PFSK-1 (cell line): Measurements from ENCODE around the gene SMAD2.

Experiments
- POLR2AphosphoS5 ChIP-seq: IDR thresholded peaks from 2 replicates; pipeline ENCODE4 v1.6.1; 2012; ENCODE audit warnings: low read depth, mild to moderate bottlenecking, control low read depth, low read length, moderate library complexity
- TF ChIP-seq, protein P1 (sequence below), 2 experiments: IDR thresholded peaks; 2 replicates each; pipeline versions ENCODE4 v1.6.1 to v1.8.0; 2011 to 2012; ENCODE audit warnings: low read depth in 2 of 2, low read length in 2 of 2, control low read depth in 1 of 2, inconsistent platforms in 1 of 2, mild to moderate bottlenecking in 1 of 2, moderate library complexity in 1 of 2; ENCODE audit not compliant: insufficient read depth in 1 of 2

DNA sequence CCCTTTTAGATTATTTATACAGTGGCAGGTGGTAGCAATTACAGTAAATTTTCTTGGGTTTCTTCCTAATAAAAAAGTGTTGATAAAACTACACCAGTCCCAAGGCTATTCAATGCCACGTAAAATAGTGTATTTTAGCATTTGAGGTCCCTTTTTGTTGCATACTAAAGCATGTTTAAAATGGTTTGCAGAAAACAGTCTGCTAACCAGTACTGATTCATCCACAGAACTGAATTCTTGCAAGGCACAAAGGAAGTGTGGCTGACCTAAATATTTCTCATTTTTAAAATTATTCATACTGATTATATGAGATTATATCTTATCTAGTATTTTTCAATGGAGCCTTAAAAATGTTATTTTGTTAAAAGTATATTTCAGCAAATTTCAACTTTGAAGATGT is 98.1 kb downstream of the SMAD2 start:
- TF ChIP-seq, protein P1, sequence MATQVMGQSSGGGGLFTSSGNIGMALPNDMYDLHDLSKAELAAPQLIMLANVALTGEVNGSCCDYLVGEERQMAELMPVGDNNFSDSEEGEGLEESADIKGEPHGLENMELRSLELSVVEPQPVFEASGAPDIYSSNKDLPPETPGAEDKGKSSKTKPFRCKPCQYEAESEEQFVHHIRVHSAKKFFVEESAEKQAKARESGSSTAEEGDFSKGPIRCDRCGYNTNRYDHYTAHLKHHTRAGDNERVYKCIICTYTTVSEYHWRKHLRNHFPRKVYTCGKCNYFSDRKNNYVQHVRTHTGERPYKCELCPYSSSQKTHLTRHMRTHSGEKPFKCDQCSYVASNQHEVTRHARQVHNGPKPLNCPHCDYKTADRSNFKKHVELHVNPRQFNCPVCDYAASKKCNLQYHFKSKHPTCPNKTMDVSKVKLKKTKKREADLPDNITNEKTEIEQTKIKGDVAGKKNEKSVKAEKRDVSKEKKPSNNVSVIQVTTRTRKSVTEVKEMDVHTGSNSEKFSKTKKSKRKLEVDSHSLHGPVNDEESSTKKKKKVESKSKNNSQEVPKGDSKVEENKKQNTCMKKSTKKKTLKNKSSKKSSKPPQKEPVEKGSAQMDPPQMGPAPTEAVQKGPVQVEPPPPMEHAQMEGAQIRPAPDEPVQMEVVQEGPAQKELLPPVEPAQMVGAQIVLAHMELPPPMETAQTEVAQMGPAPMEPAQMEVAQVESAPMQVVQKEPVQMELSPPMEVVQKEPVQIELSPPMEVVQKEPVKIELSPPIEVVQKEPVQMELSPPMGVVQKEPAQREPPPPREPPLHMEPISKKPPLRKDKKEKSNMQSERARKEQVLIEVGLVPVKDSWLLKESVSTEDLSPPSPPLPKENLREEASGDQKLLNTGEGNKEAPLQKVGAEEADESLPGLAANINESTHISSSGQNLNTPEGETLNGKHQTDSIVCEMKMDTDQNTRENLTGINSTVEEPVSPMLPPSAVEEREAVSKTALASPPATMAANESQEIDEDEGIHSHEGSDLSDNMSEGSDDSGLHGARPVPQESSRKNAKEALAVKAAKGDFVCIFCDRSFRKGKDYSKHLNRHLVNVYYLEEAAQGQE (IDR thresholded peaks at IDR 0.05; ENCODE audit: insufficient read depth in 1 of 2, low read depth in 2 of 2, low read length in 2 of 2): no peak
- TF ChIP-seq POLR2AphosphoS5: no peak
